ENCODE data around the gene DNAL4. TPM values are rescaled to one million over a fixed set of nuclear protein-coding genes. Genes with fewer than 3 reads are reported as not detected.

The DNAL4 gene
- total RNA-seq, 1 donor from 2014 or later: 14.6 TPM

DNA sequence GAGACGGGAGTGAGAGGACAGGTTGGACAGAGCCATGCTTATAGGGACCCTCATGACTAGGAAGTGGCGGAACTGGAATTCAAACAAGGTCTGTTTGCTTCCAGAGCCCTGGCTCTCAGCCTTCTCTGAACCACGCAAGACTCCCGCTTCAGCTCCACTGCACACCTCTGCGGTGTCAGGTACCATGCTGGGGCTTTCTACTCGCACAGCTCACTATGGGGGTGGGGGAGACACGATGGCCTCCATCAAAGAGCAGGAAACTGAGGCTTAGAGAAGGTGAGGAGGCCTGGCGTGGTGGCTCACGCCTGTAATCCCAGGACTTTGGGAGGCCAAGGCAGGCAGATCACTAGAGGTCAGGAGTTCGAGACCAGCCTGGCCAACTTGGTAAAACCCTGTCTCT, 52.4 kb downstream of the DNAL4 start:
- DNase-seq (ENCODE audit: extremely low read depth, low read depth, low spot score): no peak

DNA sequence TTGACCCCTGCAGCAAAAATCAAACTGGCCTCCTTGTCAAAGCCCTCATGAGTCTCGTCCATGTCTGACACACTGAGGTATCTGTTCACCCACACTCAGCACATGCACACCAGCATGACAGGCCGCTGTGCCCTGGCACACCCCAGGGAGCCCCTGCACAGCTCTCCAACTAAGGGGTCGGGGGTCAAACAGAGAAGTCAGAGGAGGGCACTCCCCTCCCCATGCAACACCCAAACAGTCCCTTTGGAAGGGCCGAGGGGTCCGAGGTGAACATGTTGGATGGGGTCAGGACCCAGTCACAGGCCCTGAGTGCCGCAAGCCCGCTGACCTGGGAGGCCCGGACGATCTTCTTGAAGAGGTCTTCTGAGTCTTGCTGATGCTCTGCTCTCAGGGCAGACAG, 52.8 kb downstream of the DNAL4 start:
- DNase-seq (ENCODE audit: extremely low read depth, low read depth, low spot score): no peak

DNA sequence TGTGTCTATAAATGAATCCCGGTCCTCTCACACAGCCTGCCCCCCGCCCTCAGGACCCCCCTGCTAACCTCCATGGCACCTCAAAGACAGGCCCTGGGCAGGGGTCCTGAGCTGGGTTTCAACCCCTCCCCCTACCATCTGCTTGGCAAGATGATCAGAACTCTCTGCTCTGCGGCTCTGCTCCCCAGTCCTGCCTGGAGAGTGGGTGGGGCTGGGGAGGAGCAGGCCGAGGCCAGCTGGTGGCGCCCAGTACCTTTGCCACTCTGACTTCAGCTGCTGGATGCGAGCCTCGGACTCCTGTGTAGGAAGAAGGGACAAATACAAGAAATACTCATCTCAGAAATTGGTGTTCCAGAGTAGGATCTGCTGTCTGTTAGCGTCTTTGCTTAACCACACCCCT, 53.2 kb downstream of the DNAL4 start:
- no peak for DNase-seq (ENCODE audit: extremely low read depth, low read depth, low spot score)

DNA sequence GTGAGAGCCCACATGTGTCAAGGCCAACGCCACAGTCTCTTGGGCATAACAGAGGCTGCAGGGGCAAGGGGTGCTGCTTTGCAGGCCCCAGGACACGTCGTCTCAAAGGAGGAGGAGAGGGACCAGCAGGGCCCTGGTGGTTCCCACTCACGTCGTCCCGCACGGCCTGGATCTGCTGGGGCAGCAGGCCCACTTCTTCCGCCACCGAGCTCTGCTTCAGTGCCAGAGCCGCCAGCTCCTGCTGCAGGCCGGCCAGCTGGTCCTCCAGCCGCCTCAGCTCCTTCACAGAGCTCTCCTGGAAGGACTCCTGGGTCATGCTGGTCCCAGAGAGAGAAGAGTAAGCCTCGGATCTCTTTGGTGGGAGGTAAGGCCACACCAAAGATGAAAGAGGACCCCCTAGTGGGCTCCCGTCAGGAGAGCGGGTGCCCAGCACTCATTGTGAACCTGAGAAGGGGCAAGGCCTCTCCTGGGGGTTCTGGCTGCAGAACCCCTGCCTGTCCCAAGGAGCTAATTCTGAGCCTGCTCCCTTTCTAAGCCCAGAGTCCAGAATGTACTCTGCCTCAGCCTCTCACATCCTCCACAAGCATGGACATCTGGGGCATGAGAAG, 53.7 kb downstream of the DNAL4 start:
- no peak for DNase-seq (ENCODE audit: extremely low read depth, low read depth, low spot score)

DNA sequence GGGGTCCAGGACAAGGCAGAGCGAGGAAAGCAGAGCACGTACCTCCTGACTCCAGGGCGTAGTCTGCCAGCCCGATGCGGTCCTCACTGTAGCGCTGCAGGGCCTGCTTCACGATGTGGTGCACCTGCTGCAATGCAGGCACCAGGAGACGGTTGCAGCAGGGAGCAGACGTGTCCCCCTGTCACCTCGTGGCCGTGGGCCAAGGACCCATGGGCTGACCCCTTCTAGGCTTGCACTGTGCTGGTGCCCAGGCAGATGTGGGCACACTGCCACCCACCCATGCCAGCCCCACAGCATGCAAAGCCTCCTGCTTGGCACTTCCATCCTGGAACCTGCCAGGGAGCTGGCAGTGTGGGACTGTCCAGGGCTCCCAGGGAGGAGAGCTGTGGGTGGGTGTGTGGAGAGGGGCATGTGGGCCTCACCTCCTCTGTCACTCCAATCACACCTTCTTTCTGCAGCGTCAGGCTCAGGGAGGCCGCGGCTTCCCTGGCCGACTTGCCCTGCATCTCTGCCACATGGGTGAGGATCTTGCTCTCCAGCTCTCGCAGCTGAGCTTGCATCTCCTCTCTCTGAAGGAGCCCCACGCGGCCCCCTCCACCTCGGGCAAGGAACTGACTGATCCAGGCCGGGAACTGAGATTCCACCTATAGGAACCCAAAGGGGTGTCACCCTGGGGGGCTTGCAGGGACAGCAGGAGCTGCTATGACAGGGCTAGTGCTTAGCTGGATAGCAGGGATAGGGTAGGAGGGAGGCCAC, 54.5 kb downstream of the DNAL4 start:
- DNase-seq (ENCODE audit: extremely low read depth, low read depth, low spot score): no peak

DNA sequence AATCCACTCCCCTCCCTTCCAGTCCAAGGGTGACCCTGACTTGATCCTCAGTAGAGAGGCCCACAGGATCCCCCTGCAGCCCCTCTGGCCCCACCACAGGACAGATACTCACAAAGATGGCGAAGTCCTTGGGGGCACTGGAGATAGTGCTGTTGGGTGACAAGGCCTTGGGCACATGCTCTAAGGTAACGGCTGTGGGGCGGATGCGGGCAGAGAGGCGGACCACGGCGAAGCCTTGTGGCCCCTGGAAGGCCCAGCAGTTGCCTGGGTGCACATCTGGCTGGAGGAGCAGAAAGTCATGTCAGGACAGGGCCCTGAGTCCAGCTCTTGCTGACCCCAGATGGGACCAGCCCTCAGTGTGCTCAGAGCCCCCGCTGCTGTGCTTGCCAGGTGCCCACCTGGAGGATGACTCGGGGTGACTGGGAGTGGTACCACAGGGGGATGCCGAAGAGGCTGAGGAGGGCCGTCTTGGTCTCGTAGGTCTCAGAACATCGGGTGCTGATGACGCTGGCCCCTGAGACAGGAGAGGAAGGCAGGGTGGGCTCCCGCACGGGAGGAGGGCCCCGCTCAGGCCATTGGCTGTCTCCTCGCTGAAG, 55.4 kb downstream of the DNAL4 start:
- no peak for DNase-seq (ENCODE audit: extremely low read depth, low read depth, low spot score)

DNA sequence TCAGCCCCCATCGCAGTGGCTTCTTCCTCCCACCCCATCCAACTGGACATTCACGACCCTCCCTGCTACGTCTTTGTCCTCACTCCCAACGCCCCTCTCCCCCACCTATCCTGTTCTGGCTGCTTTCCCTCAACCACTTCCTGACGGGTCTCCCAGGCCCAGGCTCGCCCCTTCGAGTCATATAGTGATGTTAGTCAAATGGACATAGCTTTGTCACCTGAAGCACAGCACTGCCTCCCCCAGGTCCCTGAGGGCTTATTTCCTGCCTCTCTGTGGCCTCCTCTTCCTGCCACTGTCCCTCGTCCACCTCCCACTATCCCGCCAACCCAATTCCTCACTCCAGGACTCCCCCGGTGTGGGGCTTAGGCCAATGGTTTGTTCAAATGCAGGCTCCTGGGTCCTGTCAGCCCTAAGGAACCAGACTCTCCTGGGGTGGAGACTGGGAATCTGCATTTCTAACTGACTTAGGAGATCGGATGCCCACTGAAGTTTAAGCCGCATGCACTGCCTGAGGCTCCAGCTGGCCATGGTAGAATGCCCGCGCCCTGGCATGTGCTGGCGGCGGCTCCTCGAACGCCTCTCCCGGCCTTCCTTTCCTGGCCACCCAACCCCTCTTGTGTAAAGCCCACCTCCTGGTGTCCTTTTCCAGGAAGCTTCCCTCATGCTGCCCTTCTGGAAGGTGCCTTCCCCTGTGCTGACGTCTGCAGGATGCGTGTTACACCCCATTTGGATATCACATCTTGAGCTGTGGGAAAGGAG, 56.5 kb downstream of the DNAL4 start:
- no peak for DNase-seq (ENCODE audit: extremely low read depth, low read depth, low spot score)

DNA sequence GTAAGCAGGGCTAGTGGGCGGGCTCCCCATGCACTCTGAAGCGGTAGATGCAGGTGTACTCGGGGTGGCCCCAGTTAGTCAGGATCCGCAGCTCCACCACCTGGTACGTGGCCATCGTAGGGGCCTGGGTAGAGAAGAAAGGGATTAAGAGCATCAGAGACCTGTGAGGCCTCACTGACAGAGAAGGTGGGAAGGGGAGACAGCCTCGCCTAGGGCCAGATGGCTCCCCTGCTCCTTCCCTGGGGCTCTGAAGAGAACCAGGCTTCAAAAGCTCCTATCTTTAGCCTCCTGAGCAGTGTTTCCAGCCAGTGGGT, 57.7 kb downstream of the DNAL4 start:
- DNase-seq (ENCODE audit: extremely low read depth, low read depth, low spot score): no peak

DNA sequence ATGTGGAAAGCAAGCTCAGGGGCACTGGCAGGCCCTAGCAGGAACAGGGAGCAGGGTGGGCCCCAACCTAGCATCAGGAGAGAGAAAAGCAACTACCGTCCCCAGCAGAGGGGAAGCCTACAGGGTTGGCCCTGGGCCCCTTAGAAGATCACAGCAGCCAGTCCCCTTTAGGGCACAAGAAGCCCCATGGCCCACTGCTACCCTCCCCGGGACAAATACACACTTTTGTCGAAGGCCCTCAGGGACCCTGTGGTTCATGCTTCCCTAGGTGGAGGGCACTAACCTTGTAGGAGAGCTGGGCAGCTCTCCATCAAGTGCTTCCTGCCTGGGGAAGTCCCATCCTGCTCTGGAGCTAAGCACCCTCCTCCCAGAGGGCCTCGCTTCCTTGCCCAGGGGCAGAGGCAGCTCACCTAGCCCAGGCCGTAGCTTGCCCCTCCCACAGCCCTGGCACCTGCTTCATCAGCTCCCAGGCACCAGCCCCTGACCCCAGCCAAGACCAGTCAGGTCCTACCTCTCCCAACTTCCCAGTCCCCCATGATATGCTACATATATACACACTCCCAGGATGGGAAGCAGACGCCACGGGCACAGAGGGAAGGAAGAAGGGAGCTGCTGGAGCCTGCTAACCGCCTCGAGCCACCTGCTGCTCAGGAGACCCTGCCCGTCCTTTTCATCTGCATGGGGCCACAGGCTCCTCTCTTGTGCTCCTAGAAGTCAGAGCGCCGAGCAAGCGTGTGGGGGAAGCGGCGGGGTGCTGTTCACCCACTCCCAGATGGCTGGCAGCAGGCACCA, 58.3 kb downstream of the DNAL4 start:
- no peak for DNase-seq (ENCODE audit: extremely low read depth, low read depth, low spot score)

DNA sequence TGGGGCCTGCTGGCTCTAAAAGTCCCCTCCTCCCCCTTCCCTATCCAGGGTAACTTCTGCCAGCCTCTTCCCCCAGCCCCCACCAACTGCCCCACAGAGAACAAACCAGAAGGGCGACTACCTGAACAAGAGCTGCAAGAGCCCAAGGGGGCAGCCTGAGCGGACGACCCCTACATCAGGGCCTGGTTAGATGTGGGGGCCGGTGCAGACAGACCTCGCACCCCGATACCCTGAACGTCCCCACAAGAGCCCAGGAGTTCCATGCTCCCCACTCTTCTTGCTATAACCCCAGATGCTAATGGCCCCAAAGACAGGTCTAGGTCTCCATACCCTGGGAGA, 58.8 kb downstream of the DNAL4 start:
- DNase-seq (ENCODE audit: extremely low read depth, low read depth, low spot score): no peak

DNA sequence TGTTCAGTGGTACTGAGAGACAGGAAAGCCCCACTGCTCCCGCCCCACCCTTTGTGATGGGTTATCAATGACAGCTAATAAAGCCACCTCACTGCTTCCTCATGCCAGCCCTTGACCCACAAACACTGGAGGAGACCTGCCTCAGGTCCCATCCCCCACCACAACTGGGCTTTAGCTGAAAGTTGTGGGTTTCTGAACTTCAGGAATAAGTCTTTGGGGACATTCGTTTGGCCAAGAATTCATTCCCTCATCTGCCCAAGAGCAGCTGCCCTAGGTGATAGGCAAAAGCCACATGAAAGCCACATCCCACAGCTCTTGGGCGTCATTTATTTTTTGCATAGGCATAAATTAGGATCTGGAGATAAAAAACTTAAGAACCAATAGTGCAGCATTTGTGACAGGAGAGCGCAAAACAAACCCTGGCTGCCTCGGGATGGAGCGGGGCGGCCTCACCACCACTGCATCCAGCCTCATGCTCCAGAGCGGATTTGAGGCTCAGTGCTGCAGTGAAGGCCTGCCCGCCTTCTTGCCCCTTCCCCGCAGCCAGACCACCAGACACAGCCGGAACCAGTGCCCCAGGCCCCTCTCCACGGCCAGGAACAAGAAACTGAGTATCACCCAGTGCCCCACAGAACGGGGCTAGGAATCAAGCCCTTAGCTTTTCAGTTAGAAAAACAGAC, 59.4 kb downstream of the DNAL4 start:
- DNase-seq (ENCODE audit: extremely low read depth, low read depth, low spot score): no peak

DNA sequence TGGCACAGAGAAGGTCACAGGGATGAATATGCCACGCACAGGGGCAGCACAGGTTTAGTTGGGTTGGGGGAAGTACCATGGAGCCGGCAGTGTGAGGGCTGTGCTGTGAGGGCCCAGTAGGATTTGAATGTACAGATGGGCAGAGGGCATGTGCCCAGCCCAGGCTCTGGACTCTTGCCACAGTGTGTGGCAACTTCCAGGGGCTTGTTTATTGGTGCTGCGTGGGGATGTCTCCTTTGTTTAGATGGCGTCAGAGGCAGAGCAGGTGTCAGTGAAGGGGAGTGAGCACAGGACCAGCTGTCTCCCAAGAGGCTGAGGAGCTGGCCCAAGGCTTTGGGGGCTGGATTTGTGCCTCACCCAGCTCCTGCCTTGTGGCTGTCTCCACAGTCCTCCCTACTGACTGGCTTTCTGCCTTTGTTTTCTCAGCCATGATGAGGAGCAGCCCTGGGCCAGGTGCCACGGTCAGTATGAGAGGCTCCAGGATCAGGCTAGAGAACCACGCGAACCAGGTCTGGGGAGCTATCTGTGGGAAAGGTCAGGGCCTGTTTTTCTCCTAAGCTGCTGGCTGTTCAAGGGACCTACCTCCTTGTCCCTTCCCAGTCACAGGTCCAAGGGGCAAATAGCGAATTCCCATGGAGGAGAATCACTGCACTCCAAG, 60.1 kb downstream of the DNAL4 start:
- no peak for DNase-seq (ENCODE audit: extremely low read depth, low read depth, low spot score)

DNA sequence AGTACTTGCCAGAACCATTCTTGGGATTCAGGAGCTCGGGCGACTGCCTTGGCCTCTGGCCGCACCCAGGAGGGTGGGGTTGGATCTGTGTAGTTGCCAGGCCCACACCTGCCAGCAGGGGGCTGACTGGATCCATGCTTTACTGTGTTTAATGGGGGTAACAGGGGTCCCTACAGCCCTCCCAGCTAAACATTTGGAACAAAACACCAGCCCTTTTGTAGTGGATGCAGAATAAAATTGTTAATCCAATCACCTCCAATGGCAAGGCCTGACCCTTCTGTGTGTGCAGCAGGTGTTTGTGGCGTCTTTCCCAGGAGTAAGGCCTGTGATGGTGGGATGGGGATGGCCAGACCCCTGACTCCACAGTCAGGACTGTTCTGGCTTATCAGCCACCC, 60.6 kb downstream of the DNAL4 start:
- no peak for DNase-seq (ENCODE audit: extremely low read depth, low read depth, low spot score)

DNA sequence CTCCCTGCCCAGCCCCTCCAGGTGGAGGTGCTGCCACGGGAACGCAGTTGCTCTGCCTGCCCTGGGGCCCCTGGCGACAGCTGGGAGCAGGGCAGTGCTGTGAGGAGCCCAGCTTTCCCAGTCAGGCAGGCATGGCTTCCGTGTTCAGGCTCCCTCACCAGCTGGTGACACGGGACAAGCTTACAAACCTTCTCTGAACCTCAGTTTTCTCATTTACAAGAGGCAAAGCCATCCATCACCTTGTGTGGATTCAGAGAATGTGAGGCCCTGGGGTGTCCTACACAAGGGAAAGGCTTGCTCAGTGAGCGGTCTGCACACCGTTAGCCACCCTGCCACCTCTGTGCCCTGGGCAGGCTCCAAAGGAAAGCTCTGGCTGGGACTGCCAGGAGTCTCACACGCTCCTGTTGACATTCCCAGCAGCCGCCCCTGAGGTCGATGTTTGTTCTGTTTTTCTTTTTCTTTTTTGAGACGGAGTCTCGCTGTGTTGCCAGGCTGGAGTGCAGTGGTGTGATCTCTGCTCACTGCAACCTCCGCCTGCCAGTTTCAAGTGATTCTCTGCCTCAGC, 61.6 kb downstream of the DNAL4 start:
- no peak for DNase-seq (ENCODE audit: extremely low read depth, low read depth, low spot score)

DNA sequence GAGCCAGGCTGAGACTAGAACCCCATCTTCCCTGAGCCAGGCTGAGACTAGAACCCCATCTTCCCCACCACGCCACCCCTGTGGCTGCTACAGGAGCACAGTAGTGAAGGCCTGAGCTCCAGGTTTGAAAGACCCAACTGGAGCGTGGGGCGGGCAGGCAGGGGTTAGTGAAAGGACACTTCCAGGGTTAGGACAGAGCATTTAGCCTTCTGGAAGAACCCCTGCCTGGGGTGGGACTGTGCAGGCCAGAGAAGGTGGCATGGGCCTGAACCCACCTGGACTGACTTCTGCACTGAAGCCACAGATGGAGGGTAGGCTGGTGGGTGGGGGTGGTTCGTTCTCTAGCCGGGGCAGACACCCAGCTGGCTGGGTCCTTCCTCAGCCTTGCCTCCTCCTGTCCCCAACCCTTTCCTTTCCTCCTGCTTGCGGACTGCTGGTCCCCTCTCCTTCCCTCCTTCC, 62.2 kb downstream of the DNAL4 start:
- no peak for DNase-seq (ENCODE audit: extremely low read depth, low read depth, low spot score)

DNA sequence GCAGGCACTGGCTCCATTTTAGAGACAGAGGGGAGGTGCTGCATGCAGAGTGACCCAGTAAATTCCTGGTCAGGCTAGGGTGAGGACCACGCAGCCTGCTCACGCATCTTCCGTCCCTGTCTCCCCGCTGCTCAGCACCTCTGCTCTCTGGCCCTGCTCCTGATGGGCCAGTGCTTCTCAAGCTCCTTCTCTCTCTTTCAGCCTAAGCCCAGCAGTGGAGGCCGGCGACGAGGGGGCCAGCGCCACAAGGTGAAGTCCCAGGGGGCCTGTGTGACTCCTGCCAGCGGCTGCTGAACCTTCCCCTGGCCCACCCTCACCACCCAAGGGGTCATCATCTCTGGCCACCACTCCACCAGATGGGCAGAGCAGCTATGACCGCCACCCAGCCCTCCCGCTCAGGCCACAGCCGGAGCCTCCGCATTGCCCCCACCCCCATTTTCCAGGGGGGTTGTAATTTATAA, 63.5 kb downstream of the DNAL4 start:
- no peak for DNase-seq (ENCODE audit: extremely low read depth, low read depth, low spot score)

DNA sequence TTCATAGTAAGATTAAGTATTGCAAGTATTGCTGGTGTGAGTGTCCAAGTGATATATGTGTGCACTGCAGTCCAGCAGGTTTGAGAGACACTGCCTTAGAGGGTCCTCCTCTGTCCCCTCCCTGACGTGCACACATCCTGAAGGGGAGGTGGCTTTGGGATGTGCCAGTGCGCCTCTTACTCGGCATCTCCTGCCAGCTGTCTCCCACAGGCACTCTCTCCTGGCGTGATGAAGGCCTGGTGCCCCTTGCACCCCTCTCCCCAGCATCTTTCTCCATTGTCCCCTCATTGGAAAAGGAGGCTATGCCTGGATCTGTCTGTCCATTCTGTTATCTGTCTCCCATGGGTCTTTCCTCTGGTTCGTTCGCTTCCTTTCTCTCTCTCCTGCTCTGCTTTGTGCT, 64.0 kb downstream of the DNAL4 start:
- DNase-seq (ENCODE audit: extremely low read depth, low read depth, low spot score): no peak

DNA sequence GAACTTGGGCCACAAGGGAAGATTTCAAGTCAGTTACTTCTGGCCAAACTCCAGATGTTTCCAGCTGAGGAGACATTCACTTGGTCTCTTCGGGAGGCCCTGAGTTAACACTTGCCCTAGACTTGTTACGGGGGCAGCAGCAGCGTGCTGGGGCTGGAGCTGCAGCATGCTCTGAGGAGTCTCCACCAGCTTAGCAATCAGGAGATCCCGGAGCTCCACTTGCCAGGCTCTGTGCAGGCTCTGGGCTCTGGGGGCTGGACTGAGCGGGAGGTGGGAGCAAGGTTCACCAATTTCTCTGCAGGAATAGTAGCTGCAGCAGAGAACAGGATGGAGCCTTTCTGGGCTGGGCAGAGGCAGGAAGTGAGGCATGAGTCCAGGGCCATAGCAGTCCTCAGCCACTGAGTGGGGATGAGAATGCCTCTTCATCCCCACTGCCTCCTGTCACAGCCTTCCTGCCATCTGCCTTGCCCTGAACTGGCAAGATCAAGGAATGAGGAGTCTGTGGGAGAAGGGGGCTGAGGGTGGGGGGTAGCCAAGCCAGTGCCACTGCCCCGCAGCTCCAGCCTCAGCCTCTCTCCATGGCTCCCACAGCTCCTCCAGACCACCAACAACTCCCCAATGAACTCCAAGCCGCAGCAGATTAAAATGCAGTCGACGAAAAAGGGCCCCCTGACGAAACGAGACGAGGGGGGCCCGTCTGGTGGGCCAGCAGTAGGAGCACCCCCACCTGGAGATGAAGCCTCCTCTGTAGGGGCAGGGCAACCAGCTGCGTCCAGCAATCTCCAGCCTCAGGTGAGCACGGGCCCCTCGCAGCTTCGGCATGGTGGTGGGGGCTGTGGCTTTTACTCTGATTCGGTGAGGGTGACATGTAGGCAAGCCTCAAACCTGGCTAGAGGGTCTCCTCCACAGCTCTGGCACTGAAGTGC, 64.8 kb downstream of the DNAL4 start:
- no peak for DNase-seq (ENCODE audit: extremely low read depth, low read depth, low spot score)
